GM18867 (cell line): ENCODE data around the gene ZNF213.
A peak's percentile ranks its signal among the peaks of the same experiment; 100 is the strongest.

Experiments used
- ATAC-seq: cut with Tn5 transposase; IDR thresholded peaks from one replicate; pipeline ENCODE4 v1.9.1; 2021; ENCODE audit warnings: mild to moderate bottlenecking, moderate library complexity; ENCODE audit not compliant: unreplicated experiment

The ZNF213 gene

DNA sequence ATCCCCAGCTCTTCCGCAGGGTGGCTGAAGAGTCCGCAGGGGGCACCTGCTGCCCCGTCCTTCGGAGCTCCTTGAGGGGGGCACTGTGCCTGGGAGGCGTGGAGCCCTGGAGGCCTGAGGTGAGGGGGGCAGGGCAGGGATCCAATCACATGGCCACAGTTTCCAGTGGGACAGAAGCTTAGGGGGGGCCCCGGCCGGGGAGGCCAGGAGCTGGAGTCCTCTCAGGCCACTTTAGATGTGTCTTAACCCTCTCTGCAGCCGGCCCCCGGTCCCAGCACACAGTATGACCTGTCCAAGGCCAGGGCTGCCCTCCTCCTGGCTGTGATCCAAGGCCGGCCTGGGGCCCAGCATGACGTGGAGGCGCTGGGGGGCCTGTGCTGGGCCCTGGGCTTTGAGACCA lies 10.8 kb downstream of the ZNF213 start:
- no peak for ATAC-seq

DNA sequence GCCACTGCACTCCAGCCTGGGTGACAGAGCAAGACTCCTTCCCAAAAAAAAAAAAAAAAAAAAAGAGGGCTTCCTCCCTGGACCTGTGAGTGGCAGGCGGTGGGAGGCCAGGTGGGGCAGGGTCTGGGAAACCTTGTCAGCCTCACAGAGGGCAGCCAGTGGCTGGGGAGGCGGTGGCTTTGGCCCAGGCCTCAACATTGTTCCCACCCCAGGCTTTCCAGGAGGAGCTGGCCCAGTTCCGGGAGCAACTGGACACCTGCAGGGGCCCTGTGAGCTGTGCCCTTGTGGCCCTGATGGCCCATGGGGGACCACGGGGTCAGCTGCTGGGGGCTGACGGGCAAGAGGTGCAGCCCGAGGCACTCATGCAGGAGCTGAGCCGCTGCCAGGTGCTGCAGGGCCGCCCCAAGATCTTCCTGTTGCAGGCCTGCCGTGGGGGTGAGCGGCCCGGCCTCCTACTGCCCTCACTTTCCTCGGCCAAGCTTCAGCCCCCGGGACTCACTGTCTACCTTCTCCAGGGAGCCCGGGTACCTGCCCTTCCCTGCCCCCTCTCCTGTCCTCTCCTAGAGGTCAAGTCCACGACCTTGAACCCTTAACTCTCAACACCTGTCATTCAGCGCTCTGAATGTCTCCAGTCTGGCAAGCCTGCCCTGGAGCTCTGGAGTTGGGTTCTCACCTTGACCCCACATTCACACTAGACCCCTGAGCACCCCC lies 12.4 kb downstream of the ZNF213 start:
- ATAC-seq: no peak

DNA sequence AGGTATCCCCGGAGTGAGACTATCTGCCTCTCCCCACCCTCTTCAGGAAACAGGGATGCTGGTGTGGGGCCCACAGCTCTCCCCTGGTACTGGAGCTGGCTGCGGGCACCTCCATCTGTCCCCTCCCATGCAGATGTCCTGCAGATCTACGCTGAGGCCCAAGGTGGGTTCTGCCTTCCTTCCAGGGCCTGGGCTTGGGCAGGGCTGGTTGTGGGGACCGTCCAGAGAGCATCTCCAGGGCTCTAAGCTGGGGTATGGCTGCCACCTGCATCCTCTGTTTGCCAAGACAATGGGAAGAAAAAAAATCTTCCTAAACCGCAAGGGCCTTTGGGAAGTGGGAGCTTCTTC lies 12.9 kb downstream of the ZNF213 start:
- ATAC-seq: no peak

DNA sequence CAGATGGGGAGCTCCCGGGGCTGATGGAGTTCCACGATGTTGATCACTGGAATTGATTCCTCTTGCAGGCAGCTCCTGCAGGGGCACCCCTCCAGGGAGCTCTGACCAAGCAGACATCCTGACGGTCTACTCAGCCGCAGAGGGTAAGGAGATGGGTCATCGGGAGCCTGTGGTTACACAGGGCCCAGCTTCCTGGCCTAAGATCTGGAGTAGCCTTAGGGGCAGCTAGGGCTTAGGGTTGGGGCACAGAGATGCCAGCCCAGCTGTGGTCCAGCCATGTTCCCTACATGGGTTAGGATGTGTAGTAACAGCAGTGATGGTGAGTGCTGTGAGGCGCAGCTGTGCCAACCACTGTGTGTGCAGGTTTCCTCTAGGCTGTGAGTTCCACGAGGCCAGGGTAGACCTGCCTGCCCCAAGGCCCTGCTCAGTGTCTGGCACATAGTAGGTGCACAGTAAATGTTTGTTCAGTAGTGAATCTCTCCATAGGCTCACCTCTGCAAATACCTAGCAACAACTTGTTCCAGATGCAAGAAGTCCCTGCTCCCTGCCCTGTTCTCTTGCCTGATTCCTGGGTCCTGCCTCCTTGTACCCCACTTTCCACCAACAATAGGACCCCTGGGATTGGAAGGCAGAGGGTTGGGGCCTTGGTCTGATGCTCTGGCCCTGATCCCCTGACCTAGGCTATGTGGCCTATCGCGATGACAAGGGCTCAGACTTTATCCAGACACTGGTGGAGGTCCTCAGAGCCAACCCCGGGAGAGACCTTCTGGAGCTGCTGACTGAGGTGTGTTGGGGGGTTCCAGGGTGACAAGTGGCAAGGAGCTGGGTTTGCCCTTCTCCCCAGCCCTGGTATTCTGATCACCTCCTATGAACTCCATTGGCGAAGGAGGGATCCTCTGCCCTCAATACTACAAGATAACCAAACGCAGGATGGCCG lies 13.7 kb downstream of the ZNF213 start:
- ATAC-seq: no peak

DNA sequence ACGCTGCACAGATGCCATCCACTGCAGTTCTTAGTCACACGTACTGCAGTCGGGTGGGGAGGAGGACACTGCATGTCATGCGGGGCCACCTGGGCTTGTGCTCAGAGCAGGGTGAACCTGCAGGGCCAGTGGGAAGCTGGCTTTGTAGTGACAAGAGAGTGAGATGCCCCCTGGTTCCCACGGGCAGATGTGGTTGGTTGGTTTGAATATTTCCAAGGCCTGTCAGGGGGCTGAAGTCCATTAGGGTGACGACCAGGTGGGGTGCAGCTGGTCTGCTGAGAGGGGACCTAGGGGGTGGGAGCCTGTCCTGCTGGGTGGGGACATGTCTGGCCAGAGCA lies 14.3 kb downstream of the ZNF213 start:
- ATAC-seq: no peak

DNA sequence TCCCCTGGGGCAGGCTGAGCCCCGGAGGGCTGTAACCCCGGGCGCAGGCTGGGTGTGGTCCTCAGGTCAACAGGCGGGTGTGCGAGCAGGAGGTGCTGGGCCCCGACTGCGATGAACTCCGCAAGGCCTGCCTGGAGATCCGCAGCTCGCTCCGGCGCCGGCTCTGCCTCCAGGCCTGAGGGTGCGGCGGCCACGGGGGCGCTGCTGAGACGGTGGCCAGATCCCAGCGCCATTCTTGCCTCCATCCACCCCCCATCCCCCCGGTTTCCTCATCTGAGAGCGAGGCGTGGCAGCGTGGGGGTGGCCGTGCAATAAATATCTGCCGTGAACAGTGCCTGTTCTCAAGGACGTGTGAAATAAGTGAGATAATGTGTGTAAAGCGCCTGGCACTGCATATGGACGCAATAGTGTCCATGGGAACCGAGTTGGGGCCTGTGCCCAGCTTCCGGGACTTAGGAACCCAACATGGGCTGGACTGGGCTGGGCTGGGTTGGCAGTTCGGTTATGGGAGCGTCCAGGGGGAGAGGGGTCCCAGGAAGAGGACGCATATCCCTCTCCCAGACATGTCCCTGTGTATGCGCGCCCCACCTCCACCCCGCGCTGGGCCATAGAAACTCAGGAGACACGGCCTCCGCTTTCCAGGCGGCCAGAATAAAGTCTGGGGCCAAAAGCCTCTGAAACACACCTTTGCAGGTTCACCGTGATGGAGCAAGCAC lies 15.0 kb downstream of the ZNF213 start:
- no peak for ATAC-seq

DNA sequence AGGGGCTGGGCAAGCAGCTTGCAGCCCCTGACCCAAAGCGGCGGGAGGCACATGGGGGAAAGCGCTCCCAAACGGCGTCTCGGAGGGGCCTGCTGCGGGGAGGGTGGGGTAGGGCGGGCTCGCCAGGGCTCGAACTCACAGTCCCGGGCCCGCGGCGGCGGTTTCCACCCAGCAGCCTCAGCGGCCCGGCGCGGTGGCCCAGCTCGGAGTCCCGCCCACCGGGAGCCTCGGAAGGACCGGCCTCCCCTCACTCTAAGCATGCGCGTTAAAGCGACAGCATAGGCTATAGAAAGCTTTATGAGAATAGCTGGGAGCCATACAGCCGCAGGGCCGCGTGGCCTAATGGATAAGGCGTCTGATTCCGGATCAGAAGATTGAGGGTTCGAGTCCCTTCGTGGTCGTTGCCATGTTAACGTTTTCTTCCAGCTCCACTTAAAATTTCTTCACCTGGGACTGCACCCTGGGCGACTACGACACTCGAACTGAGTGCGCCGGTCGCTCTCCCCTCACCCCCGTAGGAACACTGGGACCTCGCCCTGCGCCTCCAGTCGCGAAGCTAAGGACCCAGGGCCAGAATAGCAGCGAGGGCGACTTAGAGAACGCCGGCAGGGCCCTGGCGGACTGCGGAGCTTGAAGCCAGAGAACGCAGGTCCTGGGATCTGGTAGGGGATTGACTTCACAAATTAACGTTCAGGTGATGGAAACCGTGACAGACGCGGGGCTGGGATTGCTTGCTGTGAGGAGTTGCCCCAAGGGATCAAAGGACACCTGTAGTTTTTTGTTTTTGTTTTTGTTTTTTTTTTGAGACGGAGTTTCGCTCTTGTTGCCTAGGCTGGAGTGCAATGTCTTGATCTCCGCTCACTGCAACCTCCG lies 15.8 kb downstream of the ZNF213 start:
- peak; percentile 74 for ATAC-seq

DNA sequence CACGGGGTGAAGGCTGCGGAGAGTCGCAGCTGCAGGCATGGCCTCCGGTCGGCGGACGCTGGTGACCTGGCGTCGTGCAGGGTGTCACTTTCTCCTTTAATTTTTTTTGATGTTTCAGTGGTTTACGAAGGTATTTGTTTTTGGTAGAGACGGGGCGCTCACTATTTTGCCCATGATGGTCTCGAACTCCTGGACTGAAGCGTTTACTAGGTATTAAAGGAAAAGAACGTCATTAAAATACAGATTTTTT lies 17.1 kb downstream of the ZNF213 start:
- no peak for ATAC-seq

DNA sequence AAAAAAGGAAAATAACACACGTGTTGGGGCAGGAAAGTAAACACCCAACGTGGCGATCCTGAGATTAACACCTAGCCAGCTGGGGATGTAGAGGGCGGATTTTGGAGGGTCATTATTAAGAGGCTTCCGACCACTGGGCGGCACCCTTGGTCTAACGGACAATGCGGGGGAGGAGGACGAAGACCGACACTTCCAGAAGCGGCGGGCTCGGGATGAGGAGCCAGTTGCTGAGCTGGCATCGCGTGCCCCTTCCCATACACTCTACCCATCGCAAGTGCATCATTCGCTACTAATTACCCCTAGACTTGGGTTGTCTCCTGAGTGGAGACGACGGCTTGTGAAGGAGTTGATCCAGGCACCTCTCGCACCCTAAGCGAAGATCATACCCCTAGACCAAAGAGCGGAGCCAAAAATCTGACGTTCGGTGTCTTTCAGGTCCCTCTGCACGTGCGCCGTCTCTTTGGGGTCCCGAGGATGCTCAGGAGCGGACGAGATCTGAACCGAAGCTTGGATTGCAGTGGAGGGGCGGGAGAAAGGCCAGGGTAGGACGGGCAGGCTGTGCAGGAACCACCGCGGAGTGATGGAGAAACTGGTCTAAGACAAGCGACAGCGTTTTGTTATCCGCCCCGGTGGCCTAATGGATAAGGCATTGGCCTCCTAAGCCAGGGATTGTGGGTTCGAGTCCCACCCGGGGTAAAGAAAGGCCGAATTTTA lies 17.6 kb downstream of the ZNF213 start:
- no peak for ATAC-seq

DNA sequence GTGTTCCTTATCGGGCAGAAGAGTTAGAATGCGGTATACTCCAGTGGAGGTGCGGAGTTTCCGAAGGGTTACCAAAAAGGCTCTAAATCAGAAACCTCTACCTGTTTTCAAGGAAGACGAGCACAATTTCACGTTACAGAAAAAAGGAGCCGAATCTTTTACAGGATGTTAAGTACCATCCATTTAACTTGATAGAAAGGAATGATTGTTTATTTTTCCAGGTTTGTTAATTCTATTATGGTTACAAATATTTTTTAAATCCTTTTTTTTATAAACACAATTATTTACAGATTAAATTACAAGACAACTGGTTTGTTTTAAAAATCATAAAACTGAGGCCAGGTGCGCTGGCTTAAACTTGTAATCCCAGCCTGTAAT lies 18.2 kb downstream of the ZNF213 start:
- no peak for ATAC-seq

DNA sequence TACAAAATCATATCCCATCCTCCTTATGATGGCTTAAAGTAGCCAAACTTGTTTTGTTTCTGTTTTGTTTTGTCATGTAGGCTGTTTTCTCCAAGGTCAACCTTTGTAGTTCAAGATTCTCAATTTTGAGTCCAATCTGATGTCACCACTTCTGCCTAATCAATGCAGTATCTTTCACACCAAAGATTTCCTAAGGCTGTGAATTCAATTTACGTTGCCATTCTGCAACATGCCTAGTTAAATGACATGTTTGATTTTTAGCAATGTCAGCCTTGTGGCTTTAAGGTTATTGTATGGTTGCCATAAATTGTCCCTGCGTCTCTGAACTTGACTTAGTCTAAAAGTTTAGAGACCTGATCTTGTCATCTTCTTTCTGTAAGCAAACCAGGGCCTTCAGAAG lies 20.4 kb downstream of the ZNF213 start:
- no peak for ATAC-seq

DNA sequence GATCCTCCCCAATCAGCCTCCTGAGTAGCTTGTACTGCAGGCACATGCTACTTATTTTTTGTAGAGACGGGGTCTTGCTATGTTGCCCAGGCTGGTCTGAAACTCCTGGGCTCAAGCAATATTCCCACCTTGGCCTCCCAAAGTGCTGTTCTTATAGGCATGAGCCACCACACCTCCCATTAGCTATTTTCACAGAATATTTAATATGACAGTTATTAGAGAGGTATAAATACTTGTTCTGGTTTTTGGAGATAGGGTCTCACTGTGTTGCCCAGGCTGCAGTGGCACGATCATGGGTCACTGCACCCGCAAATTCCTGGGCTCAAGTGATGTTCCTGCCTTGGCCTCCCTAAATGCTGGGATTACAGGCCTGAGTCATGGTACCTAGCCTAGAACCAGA lies 21.1 kb downstream of the ZNF213 start:
- ATAC-seq: no peak

DNA sequence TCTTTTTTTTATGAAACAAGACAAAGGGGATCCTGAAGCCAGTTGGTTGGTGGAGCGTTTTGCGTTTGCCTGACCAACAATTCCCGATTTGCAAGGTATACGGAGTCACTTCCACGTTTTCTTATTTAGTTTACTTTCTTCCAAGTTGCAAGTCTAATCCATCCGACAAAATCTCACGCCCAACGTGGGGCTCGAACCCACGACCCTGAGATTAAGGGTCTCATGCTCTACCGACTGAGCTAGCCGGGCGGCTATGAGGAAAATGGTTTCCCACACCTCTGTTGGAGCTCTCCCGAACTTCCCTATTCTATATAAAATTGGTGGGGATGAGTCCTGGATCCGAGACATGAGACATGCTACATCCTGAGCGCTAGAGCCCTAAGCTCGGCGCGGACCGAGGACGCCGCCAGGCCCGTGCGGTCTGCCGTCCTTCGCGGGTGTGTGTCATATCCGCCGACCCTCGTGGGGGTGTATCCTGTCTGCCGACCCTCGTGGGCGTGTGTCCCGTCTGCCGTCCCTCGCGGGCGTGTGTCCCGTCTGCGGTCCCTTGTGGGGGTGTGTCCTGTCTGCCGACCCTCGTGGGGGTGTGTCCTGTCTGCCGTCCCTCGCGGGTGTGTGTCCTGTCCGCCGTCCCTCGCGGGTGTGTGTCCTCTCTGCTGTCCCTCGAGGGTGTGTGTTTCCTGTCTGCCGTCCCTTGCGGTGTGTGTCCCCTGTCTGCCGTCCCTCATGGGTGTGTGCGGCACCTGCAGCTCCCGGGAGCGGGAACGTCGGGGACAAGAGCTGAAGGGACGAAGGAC lies 22.6 kb downstream of the ZNF213 start:
- no peak for ATAC-seq

DNA sequence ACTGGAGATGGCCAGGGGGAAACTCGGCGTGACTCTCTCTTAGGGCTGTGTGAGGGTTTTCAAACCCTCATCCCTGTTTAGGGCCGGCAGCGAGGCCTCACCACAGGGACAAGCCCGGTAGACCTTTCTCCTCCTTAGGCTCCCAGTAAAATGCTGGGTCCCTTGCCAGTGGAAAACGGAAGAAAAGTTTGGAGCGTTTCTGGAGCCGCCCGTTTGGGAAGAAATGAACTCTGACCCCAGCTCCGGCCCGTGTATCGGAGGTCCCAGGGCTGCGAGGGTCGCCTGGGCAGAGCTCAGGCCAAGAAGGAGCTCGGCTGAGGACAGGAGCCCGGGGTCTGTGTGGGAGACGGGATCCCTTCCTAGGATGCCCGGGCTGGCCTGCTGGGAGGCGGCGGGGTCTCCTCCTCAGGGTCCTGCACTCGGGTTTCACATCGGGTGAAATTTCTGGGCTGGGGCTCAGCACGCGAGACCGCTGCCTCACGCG lies 23.2 kb downstream of the ZNF213 start:
- ATAC-seq: no peak

DNA sequence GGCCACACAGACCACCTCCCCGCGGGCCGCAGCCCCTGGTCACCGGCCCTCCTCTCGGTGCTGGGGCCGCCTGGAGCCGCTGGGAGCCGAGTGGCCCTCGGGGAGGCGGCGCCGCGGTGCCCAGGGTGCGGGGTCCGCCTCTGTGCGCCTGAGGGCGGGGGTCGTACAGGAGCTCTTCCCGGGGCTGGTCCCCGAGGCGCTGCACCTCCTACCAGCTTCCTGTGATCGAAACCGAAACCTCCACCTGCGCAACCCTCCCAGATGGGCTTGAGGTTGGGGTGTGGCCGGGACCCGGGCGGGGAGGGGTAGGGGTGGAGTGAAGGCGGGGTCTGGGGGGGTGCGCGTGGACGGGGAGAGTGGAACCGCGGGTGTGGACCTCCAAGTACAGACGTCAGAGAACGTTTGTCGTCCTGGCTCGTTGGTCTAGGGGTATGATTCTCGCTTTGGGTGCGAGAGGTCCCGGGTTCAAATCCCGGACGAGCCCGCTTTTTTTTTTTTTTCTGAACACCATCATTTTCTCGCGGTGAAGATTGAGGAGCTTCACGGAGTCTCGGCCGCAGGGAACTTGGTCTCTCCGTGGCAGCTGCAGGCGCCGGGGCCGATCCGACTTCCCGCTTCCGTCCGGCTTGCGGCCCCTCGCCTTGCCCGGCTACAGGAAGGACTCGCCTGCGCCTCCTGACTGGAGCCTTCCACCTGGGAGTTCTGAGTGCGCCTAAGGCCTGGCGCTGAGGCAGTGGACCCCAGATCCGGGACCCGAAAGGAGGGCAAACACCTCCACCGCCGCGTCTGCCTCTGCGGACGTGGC lies 23.9 kb downstream of the ZNF213 start:
- ATAC-seq: peak; percentile 38

DNA sequence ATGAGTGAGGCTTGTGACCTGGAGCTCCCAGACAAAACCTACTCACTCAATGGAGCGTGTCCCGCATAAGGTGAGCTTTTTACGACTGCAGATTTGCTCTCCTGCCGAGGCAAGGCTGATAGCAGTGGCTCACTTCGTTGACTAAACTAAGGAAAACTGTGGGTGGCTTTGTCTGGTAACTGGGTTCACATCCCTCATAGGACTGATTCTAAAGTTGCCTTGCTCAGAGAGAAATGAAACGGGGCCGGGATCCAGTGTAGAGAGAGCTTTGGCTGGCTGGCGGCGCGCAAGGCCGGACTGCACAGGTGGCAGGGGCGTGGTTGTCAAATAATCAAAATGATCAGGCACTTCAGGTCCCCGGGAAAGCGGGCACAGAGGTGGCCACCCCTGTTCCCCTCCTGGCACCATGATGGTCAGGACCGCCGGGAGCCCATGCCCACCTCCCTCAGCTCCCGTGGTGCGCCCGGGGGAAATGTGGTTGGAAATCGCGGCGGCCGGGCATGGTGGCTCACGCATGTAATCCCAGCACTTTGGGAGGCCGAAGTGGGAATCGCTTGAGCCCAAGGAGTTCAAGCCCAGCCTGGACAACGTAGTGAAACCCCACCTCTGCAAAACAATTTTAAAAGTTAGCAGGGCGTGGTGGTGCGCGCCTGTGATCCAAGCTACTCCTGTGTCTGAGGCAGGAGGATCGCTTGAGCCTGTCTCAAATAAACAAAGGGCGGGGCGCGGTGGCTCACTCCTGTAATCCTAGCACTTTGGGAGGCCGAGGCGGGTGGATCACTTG lies 26.6 kb downstream of the ZNF213 start:
- no peak for ATAC-seq

DNA sequence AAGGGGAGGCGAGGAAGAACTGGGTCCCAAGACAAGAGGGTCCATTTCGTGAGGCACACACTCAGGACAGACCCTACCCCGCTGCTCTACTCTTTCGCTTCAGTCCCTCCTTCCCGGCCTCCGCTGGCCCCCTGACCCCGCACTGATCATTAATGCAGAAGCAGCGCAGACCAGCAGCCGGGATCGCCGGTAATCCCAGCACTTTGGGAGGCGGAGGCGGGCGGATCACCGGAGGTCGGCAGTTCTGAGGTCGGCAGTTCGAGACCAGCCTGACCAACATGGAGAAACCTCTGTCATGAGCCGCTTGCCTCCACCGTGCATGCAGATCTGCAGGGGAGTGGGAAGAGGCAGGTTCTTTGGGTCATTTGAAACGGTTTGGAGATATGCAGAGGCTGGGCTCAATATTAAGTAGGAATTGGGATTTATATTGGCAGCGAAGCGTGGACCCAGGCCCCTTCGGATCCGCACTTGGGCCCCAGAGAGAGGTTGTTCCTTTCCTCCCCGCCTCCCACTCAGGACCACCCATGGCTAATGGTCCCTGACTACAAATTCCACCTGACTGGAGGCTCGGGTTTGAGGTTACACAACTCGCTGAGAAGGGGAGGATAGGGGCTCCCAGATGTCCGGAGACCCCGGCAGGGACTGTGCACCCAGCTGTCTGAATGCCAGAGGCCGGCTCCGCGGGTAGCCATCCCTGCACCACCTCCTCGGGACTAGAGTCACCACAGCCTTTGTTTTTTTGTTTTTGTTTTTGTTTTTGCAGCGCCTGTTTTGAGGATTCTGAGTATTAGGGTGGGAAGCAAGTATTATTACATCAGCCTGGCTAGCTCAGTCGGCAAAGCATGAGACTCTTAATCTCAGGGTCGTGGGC lies 29.5 kb downstream of the ZNF213 start:
- ATAC-seq: no peak
